GM04504 (cell line): ENCODE measurements around the gene NME1.

Experiments
- DNase-seq: peaks from one replicate; pipeline ENCODE4 v3.0.0-alpha.2; 2012; ENCODE audit warnings: low read depth

The NME1 gene

GRCh38 chr17:51189628-51190027 lies 36.3 kb downstream of the NME1 start:
- DNase-seq, result no peak

- no peak for DNase-seq
Measured at GRCh38 chr17:51191895-51192294, 38.5 kb downstream of the NME1 start.

- DNase-seq, result no peak
Measured at GRCh38 chr17:51197754-51198153, 44.4 kb downstream of the NME1 start.

DNA sequence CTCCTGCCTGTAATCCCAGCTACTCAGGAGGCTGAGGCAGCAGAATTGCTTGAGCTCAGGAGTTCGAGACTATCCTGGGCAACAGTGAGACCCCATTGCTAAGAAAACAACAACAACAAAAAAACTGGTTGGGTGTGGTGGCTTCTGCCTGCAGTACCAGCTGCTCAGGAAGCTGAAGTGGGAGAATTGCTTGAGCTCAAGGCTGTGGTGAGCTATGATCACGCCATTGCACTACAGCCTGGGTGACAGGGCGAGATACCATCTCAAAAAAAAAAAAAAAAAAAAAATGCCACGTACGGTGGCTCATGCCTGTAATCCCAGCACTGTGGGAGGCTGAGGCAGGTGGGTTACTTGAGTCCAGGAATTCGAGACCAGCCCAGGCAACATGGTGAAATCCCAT lies 46.9 kb downstream of the NME1 start:
- no peak for DNase-seq

- DNase-seq, result no peak
Measured at GRCh38 chr17:51200846-51201245, 47.5 kb downstream of the NME1 start.

- no peak for DNase-seq
Measured at GRCh38 chr17:51203838-51204237, 50.5 kb downstream of the NME1 start.
